ENCODE measurements around the gene TCEA2.

TCEA2 gene

DNA sequence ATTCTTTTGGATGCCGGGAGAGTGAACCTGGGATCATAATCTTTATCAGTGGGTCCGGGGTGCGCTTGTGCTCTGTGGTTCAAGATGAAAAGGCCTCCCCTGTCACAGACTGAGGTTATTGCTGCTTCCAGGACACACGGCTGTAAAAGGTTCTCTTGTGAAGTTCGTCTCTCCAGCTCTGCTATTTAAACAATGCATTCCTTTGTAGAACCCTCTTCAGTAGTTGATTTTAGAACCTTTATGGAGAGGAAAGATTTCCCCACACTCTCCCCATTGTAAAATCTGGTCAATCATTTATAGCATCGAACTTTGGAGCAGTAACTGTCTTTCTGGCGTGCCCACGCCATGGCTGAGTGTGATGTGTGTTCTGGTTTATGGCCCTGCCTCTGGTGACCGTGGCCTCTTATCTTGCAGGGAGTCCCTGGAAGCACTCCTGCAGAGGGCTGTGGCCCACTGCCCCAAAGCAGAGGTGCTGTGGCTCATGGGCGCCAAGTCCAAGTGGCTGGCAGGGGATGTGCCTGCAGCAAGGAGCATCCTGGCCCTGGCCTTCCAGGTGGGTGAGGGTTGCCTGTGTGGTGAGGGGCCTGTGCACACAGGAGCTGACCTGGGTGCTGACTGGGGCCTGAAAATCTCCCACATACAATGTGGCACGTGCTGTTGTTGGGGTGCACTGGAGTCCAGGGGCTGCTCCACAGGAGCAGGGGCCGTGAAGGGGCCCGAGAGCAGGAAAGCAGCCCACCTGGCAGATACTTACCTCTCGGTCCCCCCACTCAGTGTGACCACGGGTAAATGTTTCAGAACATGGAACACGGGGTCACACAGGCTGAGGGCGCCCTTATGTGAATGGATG lies 38.6 kb upstream of the TCEA2 start:
- no peak overlapping the region for H3K4me3 ChIP-seq (replicated peaks in 1 of 2; ENCODE audit: low read depth in 2 of 2, low read length in 2 of 2)
- TF ChIP-seq, protein P1, sequence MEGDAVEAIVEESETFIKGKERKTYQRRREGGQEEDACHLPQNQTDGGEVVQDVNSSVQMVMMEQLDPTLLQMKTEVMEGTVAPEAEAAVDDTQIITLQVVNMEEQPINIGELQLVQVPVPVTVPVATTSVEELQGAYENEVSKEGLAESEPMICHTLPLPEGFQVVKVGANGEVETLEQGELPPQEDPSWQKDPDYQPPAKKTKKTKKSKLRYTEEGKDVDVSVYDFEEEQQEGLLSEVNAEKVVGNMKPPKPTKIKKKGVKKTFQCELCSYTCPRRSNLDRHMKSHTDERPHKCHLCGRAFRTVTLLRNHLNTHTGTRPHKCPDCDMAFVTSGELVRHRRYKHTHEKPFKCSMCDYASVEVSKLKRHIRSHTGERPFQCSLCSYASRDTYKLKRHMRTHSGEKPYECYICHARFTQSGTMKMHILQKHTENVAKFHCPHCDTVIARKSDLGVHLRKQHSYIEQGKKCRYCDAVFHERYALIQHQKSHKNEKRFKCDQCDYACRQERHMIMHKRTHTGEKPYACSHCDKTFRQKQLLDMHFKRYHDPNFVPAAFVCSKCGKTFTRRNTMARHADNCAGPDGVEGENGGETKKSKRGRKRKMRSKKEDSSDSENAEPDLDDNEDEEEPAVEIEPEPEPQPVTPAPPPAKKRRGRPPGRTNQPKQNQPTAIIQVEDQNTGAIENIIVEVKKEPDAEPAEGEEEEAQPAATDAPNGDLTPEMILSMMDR (IDR thresholded peaks at IDR 0.05; ENCODE audit: low read depth, low read length) = no peak
- no peak for DNase-seq (ENCODE audit: low read depth in 2 of 2)

DNA sequence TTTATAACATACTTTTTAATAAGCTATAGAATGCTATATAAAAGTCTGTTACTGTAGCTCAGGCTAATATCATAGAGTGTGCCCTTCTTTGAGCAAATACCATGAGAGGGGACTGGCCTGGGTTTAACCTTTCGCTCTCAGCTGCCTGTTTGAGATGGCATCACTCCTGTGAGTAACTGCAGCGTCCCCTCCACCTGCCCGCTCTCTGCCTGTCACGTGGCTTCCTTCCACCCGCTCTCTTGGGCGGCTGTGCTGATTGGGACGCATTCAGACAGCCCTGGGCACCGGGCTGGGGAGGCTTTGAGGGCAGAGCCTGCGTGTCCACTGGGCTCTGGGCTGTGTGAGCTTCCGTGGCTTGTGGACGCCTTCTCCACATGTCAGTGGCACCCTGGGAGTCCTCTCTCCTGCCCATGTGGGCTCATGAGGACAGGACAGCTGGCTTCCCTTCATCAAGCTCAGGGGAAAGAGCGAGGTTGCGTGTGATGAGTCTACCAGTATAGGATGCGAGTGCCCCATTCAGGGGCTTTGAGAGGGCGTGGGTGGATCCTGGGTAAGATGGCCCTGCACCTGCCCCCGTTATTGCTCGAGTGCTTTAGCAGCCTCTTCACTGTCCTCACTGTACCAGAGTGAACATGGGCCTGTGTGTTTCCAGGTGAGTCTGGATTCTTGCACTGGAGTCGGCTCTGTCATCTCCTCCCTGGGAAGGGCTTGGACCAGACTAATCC lies 37.7 kb upstream of the TCEA2 start:
- TF ChIP-seq, protein P1 (IDR thresholded peaks at IDR 0.05; ENCODE audit: low read depth, low read length) = no peak
- H3K4me3 ChIP-seq (replicated peaks in 1 of 2; ENCODE audit: low read depth in 2 of 2, low read length in 2 of 2) = no peak overlapping the region
- DNase-seq (ENCODE audit: low read depth in 2 of 2) = no peak

DNA sequence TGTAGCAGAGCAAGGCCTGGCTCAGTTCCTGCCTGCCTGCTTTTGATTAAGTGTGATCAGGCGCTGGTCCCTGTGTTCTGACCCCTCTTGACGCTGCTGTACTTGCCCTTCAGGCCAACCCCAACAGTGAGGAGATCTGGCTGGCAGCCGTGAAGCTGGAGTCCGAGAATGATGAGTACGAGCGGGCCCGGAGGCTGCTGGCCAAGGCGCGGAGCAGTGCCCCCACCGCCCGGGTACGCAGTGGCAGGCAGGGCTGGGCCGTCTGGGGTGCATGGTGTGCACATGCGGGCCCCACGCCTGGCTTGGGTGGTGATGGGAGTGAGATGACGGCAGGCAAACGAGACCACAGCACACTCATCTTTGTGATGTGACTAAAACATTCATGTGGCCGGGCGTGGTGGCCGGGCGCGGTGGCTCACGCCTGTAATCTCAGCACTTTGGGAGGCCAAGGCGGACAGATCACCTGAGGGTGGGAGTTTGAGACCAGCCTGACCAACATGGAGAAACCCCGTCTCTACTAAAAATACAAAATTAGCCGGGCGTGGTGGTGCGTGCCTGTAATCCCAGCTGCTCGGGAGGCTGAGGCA lies 37.1 kb upstream of the TCEA2 start:
- TF ChIP-seq, protein P1 (IDR thresholded peaks at IDR 0.05; ENCODE audit: low read depth, low read length) = no peak
- no peak overlapping the region for H3K4me3 ChIP-seq (replicated peaks in 1 of 2; ENCODE audit: low read depth in 2 of 2, low read length in 2 of 2)
- no peak for DNase-seq (ENCODE audit: low read depth in 2 of 2)

DNA sequence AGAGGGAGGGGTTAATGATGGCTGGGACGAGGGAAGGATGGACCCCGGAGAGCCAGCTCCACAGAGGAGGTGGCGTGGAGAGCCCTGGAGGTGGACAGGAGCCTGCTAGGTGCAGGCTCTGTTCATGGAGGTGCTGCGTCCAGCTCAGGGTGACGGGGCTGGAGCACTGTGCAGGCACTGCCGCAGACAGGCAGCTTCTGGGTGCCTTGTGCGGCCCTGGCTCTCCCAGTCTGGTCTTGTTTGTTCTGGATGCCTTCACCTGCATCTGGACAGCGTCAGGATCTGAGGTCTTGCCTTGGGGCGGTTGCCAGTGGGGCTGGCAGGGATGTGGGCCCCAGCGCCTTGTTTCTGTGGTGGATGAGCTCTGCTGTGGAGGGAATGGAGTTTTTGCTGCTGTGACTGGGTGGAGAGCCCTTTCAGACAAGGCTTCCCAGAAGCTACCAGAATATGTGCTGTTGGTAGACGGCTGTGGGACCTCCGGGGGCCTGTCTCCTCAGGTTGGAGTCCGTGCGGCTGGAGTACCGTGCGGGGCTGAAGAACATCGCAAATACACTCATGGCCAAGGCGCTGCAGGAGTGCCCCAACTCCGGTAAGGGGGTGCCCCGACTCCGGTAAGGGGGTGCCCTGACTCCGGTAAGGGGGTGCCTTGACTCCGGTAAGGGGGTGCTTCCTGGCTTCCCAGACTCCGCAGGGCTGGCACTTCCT lies 34.9 kb upstream of the TCEA2 start:
- TF ChIP-seq, protein P1 (IDR thresholded peaks at IDR 0.05; ENCODE audit: low read depth, low read length) = no peak
- no peak for DNase-seq (ENCODE audit: low read depth in 2 of 2)

DNA sequence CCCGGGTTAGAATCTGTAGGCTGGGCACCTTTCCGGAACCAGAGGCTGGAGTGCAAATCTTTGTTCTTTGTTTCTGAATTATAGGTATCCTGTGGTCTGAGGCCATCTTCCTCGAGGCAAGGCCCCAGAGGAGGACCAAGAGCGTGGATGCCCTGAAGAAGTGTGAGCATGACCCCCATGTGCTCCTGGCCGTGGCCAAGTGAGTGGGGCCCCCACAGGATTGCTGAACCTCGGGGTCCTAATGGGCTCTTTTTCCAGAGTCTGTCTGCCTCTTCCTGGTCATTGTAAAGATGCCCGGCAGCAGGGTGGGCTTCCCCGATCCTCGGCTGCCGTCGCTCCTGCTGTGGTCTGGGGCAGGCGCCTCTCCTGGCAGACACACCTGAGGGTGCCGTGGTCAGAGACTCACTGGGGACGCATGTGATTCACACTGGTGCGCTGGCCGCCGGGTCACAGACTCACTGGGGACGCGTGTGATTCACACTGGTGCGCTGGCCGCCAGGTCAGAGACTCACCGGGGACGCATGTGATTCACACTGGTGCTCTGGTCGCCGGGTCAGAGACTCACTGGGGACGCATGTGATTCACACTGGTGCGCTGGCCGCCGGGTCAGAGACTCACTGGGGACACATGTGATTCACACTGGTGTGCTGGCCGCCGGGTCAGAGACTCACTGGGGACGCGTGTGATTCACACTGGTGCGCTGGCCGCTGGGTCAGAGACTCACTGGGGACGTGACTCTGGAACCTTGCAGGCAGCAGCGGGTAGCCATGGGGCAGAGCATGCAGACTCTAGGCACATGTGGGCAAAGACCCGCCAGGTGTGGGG lies 33.5 kb upstream of the TCEA2 start:
- TF ChIP-seq, protein P1 (IDR thresholded peaks at IDR 0.05; ENCODE audit: low read depth, low read length) = no peak
- DNase-seq (ENCODE audit: low read depth in 2 of 2) = peak in 1 of 2 donors; percentile 83
- H3K4me3 ChIP-seq (replicated peaks in 1 of 2; ENCODE audit: low read depth in 2 of 2, low read length in 2 of 2) = no peak overlapping the region

More for the DNA sequence above, 34.9 kb upstream of the TCEA2 start:
- H3K4me3 ChIP-seq (replicated peaks in 1 of 2; ENCODE audit: low read depth in 2 of 2, low read length in 2 of 2) = no peak overlapping the region

Data from cardiac fibroblast (primary cell).